GM18498 (cell line): Measurements from ENCODE around the gene OR6M1.
A peak's percentile ranks its signal among the peaks of the same experiment; 100 is the strongest.

ENCODE experiments used
- ATAC-seq: cut with Tn5 transposase; IDR thresholded peaks from one replicate; pipeline ENCODE4 v1.9.1; 2021; ENCODE audit warnings: mild to moderate bottlenecking, moderate library complexity; ENCODE audit not compliant: unreplicated experiment

The OR6M1 gene

DNA sequence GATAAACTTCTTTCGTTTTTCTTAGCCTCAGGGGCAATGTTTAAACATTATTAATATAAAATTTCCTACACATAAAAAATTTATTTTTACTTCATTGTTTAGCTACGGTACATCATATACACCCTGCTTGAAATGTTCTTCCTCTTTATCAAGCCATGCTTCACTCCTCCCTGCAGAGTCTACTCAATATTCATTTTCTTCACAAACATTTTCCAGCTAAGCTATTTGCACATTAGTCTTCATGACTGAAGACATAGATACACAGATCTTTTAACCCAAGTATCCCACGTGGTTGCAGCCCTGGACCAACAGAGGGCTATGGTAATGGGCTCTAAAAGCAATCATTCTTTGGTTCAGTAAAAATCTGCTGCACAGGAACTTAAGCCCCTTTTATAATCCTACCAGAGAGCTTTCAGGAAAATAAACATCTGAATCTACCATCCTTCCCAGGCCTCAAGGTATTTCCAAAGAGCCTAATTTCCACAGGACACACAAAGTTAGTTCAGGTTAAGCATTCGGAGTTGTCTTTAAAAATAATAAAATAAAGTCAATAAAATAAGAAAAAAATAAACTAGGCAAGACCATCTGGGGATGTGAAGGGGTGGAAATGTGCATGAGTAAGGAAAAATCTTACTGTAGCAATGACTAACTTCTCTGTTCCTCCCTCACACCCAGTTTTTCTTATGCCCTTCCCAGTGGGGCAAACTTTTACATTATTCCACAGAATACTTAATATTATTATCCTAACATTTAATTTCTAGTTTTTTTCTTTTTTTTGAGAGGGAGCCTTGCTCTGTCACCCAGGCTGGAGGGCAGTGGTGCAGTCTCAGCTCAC, 30.2 kb downstream of the OR6M1 start:
- ATAC-seq = no peak

DNA sequence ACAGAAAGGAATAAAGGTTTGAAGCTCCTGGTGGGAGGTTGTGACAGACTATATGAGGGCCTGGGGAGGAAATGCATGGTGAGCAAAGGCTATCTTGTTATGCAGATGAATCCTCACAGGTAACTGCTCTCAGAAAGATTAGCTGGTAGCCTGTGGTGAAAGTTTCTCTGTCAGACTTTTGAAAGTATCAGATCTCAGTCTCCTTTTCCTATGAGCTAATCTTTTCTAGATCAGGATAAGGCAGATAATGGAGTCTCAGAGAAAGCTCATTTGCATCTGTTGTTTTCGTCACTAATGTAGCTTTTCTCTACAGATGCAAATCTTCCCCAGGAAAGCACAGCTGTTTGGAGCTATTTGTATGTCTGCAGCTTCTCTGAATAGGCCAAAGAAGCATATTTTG, 30.9 kb downstream of the OR6M1 start:
- no peak for ATAC-seq

DNA sequence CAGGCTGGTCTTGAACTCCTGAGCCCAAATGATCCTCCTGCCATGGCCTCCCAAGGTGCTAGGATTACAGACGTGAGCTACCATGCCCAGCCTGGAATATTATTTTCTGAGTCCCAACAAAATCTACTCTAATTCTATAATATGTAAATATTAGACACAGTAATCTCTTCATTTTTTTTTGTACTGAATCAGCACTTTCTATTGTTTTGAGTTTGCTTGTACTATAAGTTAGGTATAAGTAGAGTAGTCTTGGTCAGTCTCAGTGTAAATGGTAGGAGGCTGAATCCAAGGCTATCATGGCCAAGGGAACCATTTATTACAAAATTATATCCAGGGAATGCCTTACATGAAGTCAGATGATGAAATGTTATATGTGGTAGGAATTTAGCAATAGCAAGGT, 32.2 kb downstream of the OR6M1 start:
- no peak for ATAC-seq

DNA sequence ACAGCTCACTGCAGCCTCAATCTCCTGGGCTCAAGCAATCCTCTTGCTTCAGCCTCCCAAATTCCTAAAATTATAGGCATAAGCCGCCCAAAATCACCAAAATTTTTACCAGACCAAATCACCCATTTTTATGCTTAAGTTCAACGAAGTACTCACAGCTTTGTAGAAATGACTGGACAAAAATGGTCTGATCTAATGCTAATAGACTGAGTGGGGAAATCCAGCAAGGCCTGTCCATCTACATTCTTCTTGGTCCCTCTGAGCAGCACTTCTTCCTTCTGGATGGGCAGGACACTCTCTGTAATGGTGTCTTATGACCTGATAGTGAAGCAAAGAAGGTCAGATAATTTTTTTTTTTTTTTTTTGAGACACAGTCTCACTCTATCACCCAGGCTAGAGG, 33.1 kb downstream of the OR6M1 start:
- ATAC-seq = no peak

DNA sequence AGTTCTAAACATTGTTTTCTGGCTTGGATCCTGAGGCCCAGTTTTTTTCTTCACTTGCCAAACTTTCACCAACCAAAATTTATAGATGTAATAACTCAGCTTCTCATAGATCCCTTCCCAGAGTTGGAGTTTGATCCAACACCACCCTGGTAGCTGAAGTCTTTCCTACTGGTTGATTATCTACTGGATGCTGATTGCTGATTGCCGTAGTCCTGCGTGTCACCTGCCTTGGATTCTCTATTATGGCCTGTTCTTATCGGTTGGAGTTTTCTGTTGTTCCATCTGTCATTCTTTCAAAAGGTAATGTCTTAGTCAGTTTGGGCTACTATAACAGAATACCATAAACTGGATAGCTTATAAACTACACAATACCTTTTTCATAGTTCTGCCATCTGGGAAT, 34.5 kb downstream of the OR6M1 start:
- no peak for ATAC-seq

DNA sequence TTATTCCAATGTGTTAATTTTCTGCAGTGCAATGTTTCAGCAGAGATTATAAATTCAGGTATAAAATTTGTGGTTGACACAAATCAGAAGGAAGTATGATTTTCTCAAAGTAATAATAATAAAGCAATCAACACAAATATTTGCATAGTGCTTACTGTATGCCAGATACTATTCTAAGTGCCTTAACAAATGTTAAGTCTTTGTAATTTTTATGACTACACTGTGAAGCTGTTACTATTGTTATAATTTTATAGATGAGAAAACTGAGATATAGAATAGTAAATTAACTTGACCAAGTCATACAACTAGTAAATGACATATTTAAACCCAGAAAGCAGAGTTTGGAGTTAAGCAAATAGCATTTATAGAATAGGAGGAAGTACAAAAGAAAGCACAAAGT, 35.4 kb downstream of the OR6M1 start:
- no peak for ATAC-seq

DNA sequence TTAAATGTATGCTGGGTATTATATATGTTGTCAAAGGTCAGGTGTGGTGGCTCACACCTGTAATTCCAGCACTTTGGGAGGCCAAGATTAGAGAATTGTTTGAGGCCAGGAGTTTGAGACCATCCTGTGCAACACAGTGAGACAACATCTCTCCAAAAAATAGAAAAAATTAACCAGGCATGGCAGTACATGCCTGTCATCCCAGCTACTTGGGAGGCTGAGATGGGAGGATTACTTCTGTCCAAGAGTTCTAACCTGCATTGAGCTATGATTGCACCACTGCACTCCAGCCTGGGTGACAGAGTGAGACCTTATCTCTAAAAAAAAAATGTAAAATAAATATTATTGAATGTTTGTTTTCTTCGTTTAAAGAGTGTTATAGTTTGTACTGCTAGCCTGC, 40.5 kb downstream of the OR6M1 start:
- no peak for ATAC-seq

DNA sequence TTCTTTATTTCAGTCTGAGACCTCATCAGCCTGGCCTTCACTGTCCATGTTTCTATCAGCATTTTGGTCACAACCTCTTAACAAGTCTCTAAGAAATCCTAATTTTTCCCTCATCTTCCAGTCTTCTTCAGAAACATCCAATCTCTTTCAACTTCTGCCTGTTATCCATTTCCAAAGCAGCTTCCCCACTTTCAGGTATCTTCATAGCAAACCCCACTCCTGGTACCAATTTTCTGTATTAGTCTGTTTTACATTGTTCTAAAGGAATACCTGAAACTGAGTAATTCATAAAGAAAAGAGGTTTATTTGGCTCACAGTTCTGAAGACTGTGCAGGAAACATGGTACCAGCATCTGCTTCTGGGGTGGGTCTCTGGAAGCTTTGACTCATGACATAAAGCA, 43.7 kb downstream of the OR6M1 start:
- no peak for ATAC-seq

DNA sequence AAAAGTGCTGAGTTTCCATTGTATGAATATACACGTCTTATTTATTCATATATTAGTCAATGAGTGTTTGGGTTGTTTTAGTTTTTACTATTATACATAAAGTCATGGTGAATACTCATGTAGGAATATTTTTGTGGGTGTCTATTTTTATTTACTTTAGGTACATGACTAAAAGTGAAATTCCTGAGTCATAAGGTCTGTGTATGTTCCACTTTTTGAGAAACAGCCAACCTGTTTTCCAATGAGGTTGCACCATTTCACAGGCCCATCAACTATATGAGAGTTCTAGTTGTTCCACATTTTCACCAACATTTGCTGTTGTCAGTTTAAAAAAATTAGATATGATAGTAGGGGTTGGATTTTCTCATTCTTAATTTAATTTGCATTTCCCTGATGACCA, 45.3 kb downstream of the OR6M1 start:
- ATAC-seq = peak; percentile 69

DNA sequence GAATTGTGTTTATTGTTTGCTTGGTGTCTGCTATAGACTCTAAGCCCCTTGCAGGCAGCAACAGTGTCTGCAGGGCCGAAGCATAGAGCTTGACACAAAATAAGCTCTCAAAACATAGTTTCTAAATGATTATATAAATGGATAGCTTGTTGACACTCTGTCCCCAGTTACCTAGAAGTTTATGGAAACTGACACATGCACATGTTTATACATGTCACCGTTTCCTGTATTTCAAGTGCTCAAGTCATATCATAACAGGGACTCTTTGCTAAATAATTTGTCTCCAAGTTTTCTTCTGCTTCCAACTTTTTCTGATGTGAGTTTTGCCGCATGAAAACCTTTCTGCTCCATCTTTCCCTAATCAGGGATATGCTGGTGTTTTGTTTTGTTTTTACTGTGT, 48.2 kb downstream of the OR6M1 start:
- no peak for ATAC-seq

DNA sequence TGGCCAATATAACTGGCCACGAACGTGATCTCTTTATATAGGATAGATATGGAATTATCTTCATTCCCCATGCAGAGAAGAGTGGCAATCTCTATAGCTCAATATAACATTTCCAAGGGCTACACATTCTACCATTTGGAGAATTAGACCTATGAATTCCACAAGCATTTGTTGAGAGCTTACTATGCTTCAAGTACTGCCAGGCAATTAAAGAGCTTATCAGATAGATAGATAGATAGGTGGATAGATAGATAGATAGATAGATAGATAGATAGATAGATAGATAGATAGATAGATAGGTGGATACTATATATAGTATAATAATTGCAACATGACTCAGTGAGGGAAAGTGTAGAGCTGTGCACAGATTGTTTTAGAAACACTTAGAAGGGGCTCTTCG, 50.3 kb downstream of the OR6M1 start:
- no peak for ATAC-seq
